Subcutaneous adipose tissue (tissue), 4 donors: Measurements from ENCODE around the gene DLG2. TPM values are rescaled to one million over a fixed set of nuclear protein-coding genes. Genes with fewer than 3 reads are reported as not detected.

ENCODE experiments used
- total RNA-seq, 4 donors: library from RNA; depleted of rRNA; stranded (reverse); fragments of >200 nt; gene quantifications; one replicate each; pipeline ENCODE4 v1.1.0, GENCODE V29; 2016
- TF ChIP-seq, protein P1 (sequence below): fragments of 450-650 bp; IDR thresholded peaks from one replicate; pipeline ENCODE4 v1.5.1; 2016; ENCODE audit warnings: low read depth, mild to moderate bottlenecking, control low read depth, antibody characterized with exemption, moderate library complexity

The DLG2 gene
- total RNA-seq, 4 donors from 2014 or later: 3.6 to 7.0 (median 6.1) TPM

DNA sequence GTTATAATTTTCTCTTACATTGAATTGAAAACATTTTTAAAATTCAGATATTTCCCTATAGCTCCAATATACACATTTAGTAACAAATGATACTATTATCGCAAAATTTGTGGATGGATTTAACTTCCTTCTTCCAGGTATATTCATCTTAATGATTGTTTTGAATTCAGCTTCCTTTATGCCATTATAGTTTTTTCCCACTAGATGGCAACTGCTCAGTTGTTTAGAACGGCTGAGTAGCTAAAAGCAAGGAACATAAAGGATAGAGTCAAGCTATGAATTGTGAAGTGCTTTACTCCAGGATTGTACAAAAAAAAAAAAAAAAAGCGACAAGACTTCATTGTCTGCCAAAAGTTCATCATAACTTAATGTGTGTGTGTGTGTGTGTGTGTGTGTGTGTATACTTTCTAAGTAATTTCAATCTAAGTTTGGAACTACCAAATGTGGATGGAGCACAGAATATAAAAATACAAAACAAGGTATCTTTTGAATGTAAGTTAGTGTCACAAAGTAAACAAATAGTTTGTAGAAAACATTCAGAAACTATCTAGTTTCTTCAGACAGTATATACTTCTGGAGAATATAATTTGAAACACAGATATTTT is 846.4 kb downstream of the DLG2 start:
- TF ChIP-seq, protein P1, sequence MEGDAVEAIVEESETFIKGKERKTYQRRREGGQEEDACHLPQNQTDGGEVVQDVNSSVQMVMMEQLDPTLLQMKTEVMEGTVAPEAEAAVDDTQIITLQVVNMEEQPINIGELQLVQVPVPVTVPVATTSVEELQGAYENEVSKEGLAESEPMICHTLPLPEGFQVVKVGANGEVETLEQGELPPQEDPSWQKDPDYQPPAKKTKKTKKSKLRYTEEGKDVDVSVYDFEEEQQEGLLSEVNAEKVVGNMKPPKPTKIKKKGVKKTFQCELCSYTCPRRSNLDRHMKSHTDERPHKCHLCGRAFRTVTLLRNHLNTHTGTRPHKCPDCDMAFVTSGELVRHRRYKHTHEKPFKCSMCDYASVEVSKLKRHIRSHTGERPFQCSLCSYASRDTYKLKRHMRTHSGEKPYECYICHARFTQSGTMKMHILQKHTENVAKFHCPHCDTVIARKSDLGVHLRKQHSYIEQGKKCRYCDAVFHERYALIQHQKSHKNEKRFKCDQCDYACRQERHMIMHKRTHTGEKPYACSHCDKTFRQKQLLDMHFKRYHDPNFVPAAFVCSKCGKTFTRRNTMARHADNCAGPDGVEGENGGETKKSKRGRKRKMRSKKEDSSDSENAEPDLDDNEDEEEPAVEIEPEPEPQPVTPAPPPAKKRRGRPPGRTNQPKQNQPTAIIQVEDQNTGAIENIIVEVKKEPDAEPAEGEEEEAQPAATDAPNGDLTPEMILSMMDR: no peak

GRCh38 chr11:84775503-84775902 is 851.6 kb downstream of the DLG2 start:
- TF ChIP-seq, protein P1: no peak

DNA sequence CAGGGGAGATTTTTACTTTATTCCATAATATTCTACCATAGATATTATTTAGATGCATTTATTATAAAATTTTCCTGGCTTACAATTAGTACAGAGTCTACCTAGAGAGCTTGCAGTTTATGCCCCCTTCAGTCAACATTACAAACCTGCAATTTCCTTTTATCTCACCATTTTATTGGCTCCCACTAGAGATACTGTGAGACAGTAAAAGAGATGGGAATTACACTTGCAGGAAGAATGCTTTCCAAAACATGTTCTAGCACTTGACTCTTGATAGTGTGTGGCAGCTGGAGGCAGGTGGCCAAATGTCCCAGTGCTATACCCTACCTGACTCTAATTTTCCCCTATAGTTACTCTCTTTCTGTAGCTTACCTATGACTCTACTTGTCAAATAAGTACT is 863.2 kb downstream of the DLG2 start:
- TF ChIP-seq, protein P1: no peak

DNA sequence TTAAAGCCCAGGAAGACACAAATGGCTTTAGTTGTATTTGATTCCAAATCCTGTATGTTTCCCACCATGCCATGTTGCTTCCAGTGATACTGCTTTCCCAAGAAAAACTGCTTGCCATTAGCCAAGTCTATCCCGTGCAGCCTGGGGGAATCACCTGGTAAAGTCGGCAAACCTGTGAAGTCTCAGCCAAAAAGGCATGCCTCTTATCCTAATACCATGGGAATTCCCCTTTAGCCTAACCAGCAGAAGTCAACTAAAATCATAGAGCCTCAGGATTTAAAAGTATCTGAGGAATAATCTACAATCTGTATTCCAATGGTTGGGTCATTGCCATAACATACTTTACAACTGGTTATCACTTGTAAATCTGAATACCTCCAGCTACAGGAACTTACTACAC is 869.4 kb downstream of the DLG2 start:
- TF ChIP-seq, protein P1: no peak

GRCh38 chr11:84751371-84751770 is 875.8 kb downstream of the DLG2 start:
- TF ChIP-seq, protein P1: no peak

GRCh38 chr11:84747871-84748270 is 879.3 kb downstream of the DLG2 start:
- TF ChIP-seq, protein P1: no peak

GRCh38 chr11:84740050-84740449 is 887.1 kb downstream of the DLG2 start:
- TF ChIP-seq, protein P1: no peak
